GM21423 (cell line): ENCODE data around the gene PLXNA2.
A peak's percentile ranks its signal among the peaks of the same experiment; 100 is the strongest.

ENCODE experiments used
- ATAC-seq: cut with Tn5 transposase; IDR thresholded peaks from one replicate; pipeline ENCODE4 v1.9.1; 2021; ENCODE audit warnings: mild to moderate bottlenecking, moderate library complexity; ENCODE audit not compliant: unreplicated experiment

PLXNA2 gene

GRCh38 chr1:208101661-208102431 is 142.3 kb downstream of the PLXNA2 start:
- ATAC-seq: no peak

GRCh38 chr1:208100906-208101305 is 143.3 kb downstream of the PLXNA2 start:
- ATAC-seq: no peak

DNA sequence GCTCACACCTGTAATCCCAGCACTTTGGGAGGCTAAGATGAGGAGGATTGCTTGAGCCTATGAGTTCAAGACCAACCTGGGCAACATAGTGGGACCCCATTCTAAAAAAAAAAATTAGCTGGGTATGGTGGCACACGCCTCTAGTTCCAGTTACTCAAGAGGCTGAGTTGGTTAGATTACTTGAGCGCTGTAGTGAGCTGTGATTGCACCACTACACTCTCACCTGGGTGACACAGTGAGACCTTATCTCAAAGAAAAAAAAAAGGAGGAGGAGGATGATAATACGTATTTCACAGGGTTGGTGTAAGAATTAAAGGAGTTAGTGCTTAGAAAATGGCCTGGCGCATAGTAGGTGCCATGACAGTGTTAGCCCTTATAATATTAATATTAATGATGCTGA is 144.1 kb downstream of the PLXNA2 start:
- ATAC-seq: no peak

DNA sequence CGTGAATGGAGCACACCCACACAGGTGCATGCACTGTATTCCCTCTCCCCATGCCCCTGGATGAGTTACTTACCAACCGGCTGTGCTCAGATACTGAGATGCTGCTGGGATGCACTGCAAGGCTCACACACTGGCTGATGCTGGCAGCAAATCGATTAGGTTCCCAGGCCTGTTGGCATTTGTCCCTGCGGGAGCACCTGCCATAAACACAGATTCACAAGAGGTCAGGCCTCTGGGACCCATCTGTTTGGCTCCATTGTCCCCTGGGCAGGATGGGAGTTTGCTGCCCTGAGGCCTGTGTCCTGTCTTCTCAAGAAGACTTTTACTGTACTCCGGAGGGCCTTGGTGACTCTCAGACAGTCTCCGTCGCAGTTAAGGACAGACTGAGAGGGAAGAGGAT is 145.4 kb downstream of the PLXNA2 start:
- ATAC-seq: no peak

- peak; percentile 61 for ATAC-seq
Measured at GRCh38 chr1:208093754-208094719, 150.1 kb downstream of the PLXNA2 start.

- ATAC-seq: no peak
Measured at GRCh38 chr1:208093046-208093445, 151.1 kb downstream of the PLXNA2 start.

- no peak for ATAC-seq
Measured at GRCh38 chr1:208090388-208091301, 153.5 kb downstream of the PLXNA2 start.

- no peak for ATAC-seq
Measured at GRCh38 chr1:208089761-208090370, 154.3 kb downstream of the PLXNA2 start.

GRCh38 chr1:208089149-208089548 is 155.0 kb downstream of the PLXNA2 start:
- no peak for ATAC-seq

DNA sequence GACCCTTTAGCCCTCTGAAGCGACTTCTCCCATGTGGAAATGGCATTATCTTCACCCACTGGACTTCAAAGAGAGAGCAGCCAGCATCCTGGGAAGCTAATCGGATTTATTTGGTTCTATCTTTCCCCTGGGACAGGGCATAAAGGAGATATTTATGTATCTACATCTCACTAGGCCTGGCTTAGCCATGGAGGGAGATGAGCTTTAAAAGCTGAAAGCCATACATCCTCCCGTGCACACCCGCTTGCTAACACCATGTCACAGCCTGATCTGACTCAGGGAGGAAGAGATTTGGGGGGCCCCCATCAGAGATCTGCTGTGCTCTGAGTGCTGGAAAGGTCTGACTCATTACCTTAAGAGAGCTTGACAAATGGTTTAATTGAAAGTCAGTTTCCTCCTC is 155.9 kb downstream of the PLXNA2 start:
- no peak for ATAC-seq

DNA sequence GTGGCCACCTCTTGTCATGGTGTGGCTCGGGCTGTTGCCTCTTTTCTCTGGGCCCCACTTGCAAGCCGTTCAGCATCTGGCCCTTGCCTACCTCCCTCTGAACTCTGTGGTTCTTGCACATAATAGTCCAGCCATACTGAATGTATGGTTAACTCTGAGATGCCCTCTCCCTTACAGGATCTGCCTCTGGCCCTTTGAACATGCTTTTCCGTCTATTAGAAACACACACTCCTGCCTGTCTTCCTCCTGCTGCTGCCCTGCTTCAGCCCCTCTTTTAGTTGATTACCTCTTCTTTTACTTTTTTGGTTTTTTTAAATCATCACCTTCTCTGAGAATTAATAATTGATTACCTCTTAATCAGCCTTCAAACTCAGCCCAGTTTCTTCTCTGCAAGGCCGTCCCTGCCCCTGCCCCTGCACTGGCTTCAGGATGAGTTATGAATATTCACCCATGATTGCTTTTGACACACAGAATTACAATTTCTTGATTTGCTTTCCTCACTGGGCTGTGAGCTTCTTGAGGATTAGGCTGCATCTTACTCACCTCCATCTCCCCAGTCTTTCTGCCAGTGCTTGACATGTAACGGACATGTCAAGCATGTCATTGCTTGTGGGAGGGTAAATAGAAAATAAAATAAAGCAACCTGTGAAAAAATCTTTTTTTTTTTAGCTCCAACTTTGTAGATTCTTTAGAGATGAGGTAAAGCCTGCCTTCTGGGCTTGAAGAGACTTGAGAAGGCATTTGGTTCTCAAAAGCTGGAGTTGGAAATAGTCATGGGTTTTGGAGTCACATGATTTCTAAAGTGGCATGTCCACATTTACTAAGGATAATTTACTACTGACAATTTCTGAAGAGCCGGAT is 158.3 kb downstream of the PLXNA2 start:
- ATAC-seq: no peak

DNA sequence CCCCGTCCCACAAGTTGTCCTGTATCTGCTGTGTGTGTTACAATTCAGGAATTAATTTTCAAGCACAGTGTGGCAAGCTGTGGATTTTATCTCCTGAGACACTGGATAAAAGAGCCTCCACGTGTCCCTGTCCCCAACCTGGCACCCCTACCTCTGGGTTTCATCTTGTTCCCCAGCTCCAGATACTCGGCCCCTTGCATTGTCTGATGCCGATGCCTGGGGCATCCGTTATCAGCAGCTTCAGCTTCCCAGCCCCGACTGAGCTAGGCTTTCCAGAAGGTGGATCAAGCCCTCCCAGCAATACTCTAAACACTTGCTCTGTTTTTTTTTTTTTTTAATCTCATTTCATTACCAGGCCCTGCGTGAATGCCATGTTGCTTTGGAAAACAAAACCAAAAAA is 159.4 kb downstream of the PLXNA2 start:
- no peak for ATAC-seq

GRCh38 chr1:208084220-208084619 is 160.0 kb downstream of the PLXNA2 start:
- ATAC-seq: no peak

DNA sequence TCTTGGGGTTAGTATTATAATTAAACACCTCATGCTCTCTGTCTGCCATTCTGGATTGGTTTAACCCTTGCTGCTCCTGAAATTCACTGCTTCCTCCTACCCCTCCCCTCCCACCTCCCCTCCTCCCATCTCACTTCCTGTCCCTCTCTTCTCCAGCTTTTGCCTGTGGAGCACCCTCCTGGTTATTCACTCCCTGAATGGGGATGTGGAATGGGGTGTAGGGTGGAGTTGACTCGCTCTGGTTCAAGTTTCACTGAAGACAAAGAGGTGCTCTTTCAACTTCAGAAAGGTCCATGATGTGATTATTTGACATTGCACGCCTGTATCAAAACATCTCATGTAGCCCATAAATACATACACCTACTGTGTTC is 160.5 kb downstream of the PLXNA2 start:
- no peak for ATAC-seq

- ATAC-seq: no peak
Measured at GRCh38 chr1:208083016-208083714, 161.0 kb downstream of the PLXNA2 start.

GRCh38 chr1:208081972-208082371 is 162.2 kb downstream of the PLXNA2 start:
- no peak for ATAC-seq

DNA sequence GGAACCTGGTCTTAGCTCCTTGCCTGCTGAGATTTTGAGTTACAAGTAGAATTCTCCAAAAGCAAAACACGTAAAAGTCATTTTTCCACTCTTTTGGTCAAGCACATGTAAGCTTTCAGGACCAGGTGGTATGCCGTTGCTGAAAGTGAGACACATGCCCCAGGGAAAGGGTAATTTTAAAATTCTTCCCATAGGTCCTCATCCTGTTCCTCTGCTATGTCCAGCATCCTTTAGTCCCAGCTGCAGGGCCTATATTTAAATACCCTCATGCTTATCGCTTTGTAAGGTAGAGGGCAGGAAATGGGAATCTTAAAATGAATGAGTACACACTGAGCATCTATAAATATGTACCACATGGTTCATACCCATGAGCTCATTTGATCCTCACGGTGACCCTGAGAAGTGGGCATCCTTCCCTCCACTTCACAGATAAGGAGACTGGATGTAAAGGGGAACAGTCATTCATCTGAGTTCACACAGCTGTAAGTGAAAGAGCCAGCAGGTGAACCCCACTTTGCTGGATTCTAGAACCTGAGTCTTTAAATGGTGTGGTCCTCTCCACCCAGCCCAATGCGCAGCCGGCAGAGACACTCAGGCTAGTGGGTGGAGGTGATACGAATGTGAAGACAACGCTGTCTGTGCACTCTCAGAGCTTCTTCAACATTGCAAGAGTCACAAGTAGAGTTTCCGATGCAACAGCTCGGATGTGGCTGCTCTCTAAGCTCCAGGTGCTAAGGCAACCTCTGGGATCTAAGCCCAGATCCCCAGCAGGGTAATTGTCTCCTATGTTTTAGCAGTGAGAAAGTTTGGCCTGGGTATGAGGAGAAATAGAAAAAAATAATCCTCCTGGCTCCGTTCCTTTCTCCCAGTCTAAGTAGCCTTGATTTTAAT is 163.5 kb downstream of the PLXNA2 start:
- ATAC-seq: no peak

GRCh38 chr1:208079161-208079560 is 165.0 kb downstream of the PLXNA2 start:
- ATAC-seq: no peak
